Fibroblast of lung (primary cell): ENCODE measurements around the gene CDH4. TPM values are rescaled to one million over a fixed set of nuclear protein-coding genes. Genes with fewer than 3 reads are reported as not detected.

Experiments
- DNase-seq, 2 donors: peaks; one replicate each; pipeline versions ENCODE4 v3.0.0 to v3.0.0-alpha.2; 2010; ENCODE audit warnings: low read depth in 2 of 2
- H2AFZ ChIP-seq: 2 replicates; pipeline ENCODE4 v1.5.1; 2012; ENCODE audit warnings: low read length, control low read depth, inconsistent platforms
- H3K27ac ChIP-seq: 2 replicates; pipeline ENCODE4 v1.5.1; 2011; ENCODE audit warnings: low read length, control low read depth; ENCODE audit not compliant: insufficient read depth
- H3K27me3 ChIP-seq: 2 replicates; pipeline ENCODE4 v1.5.1; 2011; ENCODE audit warnings: mild to moderate bottlenecking, low read length; ENCODE audit not compliant: control insufficient read depth, insufficient read depth
- H3K36me3 ChIP-seq: 2 replicates; pipeline ENCODE4 v1.5.1; 2011; ENCODE audit warnings: low read length; ENCODE audit not compliant: control insufficient read depth, insufficient read depth
- H3K4me1 ChIP-seq: 2 replicates; pipeline ENCODE4 v1.5.1; 2011; ENCODE audit warnings: low read length; ENCODE audit not compliant: control insufficient read depth, insufficient read depth; ENCODE audit errors: extremely low read depth
- H3K4me2 ChIP-seq: 2 replicates; pipeline ENCODE4 v1.5.1; 2011; ENCODE audit warnings: low read length, control low read depth; ENCODE audit not compliant: insufficient read depth; ENCODE audit errors: extremely low read depth
- H3K4me3 ChIP-seq, 4 experiments: fragments of 200-600 bp in 1 of 4; sonication (generic) in 1 of 4; replicated peaks in 1 of 4; 2 replicates each; pipeline ENCODE4 v1.5.1; 2011 to 2016; ENCODE audit warnings: low read length in 4 of 4, low read depth in 3 of 4, mild to moderate bottlenecking in 3 of 4, control low read depth in 2 of 4, inconsistent platforms in 1 of 4, mixed read lengths in 1 of 4; ENCODE audit not compliant: insufficient read depth in 1 of 4; ENCODE audit errors: control extremely low read depth in 1 of 4
- H3K79me2 ChIP-seq: 2 replicates; pipeline ENCODE4 v1.5.1; 2012; ENCODE audit warnings: mild to moderate bottlenecking, low read length, inconsistent platforms; ENCODE audit not compliant: control insufficient read depth, insufficient read depth
- H3K9ac ChIP-seq: 2 replicates; pipeline ENCODE4 v1.5.1; 2011; ENCODE audit warnings: mild to moderate bottlenecking, low read length, control low read depth; ENCODE audit not compliant: insufficient read depth
- H3K9me3 ChIP-seq: 2 replicates; pipeline ENCODE4 v1.5.1; 2012; ENCODE audit warnings: low read depth, low read length; ENCODE audit not compliant: control insufficient read depth, insufficient read depth
- H4K20me1 ChIP-seq: 2 replicates; pipeline ENCODE4 v1.5.1; 2011; ENCODE audit warnings: low read length; ENCODE audit not compliant: control insufficient read depth, insufficient read depth; ENCODE audit errors: extremely low read depth
- EZH2 ChIP-seq: IDR thresholded peaks from 2 replicates; pipeline ENCODE4 v1.5.1; 2012; ENCODE audit warnings: low read length, control low read depth, mild to moderate bottlenecking; ENCODE audit errors: missing control alignments
- polyA plus RNA-seq, 2 donors: library from polyadenylated mRNA; depleted of rRNA in 1 of 2; stranded (reverse) in 1 of 2; unstranded in 1 of 2; fragments of >200 nt; gene quantifications; 2 replicates each; pipeline ENCODE4 v1.2.1, GENCODE V29; 2011 to 2012; ENCODE audit warnings: missing spikeins in 1 of 2
- total RNA-seq: library from RNA; depleted of rRNA; stranded (reverse); fragments of >200 nt; gene quantifications from 2 replicates; pipeline ENCODE4 v1.2.1, GENCODE V29; 2014
- TF ChIP-seq, protein P1 (sequence below), 2 donors: IDR thresholded peaks in 1 of 2; conservative IDR thresholded peaks in 1 of 2; 1 replicate in 1 of 2; 2 replicates in 1 of 2; pipeline ENCODE4 v1.5.1; 2011 to 2012; ENCODE audit warnings: low read length in 2 of 2, control low read depth in 1 of 2, inconsistent platforms in 1 of 2, low read depth in 1 of 2, mild to moderate bottlenecking in 1 of 2

The CDH4 gene
- total and polyA plus RNA-seq, 2 donors (not counting 1 experiment from before 2014, with no cell fraction given) = 4.8 to 6.8 TPM

DNA sequence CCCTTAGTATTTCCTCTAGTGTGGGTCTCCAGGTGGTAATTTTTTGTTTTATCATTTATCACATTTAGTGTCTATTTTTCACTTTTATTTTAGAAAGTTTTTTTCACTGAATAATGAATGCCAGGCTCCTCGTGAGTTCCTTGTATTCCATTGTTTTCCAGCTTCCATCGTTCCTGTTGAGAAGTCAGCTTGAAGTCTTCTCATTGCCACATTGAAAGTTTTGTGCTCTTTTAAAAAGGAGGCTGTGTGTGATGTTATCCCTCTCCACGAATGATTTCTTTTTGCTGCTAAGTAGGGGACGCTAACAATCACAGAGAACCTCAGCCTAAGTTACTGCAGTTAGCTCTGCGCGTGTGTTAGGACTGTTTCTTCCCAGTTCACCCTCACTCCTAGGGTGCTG lies 619.1 kb downstream of the CDH4 start:
- Histone ChIP-seq H3K9me3 (no peaks in the 10 kb centered on the region), H3K4me2 (no peak overlapping the region), H3K4me3 (no peak overlapping the region)

DNA sequence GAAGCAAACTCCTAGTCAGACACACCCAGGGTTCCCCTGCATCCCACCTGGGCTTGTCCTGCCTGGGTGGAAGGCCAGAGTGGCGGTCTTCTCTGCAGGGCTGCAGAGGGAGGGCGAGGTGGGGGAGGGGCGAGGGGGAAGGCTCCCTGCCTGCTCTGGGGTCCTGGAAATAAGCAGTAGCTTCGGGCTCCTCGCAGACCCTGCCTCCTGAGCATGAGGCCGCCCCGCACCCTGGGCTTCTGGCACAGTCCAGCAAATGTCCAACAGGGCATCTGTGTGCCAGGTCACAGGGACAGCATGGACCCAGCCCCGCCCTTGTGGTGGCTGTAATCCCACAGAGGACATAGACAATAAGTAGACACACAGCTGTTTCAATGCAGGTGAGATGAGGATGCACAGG lies 619.9 kb downstream of the CDH4 start:
- no peaks in the 10 kb centered on the region for H4K20me1 ChIP-seq
- no peak overlapping the region for H3K4me2 ChIP-seq
- H3K9me3 ChIP-seq = no peaks in the 10 kb centered on the region
- H3K4me3 ChIP-seq = no peak overlapping the region
- DNase-seq = no peak
- no peaks in the 10 kb centered on the region for H3K79me2 ChIP-seq
- peaks cover 2% of the 10 kb centered on the region for H3K27me3 ChIP-seq
- no peaks in the 10 kb centered on the region for H3K4me1 ChIP-seq
- no peaks in the 10 kb centered on the region for H3K36me3 ChIP-seq
- no peak overlapping the region for H3K9ac ChIP-seq
- TF ChIP-seq, protein P1, sequence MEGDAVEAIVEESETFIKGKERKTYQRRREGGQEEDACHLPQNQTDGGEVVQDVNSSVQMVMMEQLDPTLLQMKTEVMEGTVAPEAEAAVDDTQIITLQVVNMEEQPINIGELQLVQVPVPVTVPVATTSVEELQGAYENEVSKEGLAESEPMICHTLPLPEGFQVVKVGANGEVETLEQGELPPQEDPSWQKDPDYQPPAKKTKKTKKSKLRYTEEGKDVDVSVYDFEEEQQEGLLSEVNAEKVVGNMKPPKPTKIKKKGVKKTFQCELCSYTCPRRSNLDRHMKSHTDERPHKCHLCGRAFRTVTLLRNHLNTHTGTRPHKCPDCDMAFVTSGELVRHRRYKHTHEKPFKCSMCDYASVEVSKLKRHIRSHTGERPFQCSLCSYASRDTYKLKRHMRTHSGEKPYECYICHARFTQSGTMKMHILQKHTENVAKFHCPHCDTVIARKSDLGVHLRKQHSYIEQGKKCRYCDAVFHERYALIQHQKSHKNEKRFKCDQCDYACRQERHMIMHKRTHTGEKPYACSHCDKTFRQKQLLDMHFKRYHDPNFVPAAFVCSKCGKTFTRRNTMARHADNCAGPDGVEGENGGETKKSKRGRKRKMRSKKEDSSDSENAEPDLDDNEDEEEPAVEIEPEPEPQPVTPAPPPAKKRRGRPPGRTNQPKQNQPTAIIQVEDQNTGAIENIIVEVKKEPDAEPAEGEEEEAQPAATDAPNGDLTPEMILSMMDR (conservative IDR thresholded peaks at IDR 0.05 in 1 of 2, IDR thresholded peaks at IDR 0.05 in 1 of 2; ENCODE audit: low read depth in 1 of 2, low read length in 2 of 2) = no peak
- TF ChIP-seq EZH2 = no peak
- H2AFZ ChIP-seq = no peak overlapping the region
- H3K27ac ChIP-seq = no peak overlapping the region

More for the DNA sequence above, 619.1 kb downstream of the CDH4 start:
- Histone ChIP-seq H3K79me2 (no peaks in the 10 kb centered on the region), H3K4me1 (no peaks in the 10 kb centered on the region), H2AFZ (no peak overlapping the region), H3K27ac (no peak overlapping the region), H3K36me3 (no peaks in the 10 kb centered on the region), H3K27me3 (peaks cover 2% of the 10 kb centered on the region), H3K9ac (no peak overlapping the region), H4K20me1 (no peaks in the 10 kb centered on the region)
- no peak for TF ChIP-seq EZH2
- TF ChIP-seq, protein P1 (conservative IDR thresholded peaks at IDR 0.05 in 1 of 2, IDR thresholded peaks at IDR 0.05 in 1 of 2; ENCODE audit: low read depth in 1 of 2, low read length in 2 of 2) = no peak
- DNase-seq = no peak

DNA sequence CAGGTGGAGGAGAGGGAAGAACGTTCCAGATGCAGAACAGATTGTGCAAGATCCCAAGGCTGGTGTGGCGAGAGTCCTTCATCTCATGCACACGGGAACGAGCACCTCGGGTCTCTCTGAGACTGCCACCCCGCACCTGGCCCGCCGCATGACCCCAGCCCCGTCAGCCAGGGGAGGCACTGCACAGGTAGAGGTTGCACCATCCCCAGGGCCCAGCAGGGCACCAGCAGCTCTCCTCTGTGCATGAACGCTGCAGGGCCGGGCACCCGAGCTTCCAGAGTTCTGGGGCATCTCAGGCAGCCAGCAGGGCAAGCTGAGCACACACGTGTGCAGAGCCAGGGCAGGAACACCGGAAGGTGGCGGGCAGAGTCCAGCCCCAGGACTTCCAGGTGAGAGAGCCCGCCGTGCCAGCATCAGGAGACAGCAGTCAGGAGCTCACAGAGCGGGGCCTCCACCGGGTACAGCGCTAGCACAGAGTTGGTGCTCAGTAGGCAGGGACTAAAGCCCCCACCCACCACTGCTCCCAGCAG lies 620.4 kb downstream of the CDH4 start:
- no peaks in the 10 kb centered on the region for H3K36me3 ChIP-seq
- H2AFZ ChIP-seq = no peak overlapping the region
- H3K4me1 ChIP-seq = no peaks in the 10 kb centered on the region
- no peak overlapping the region for H3K9ac ChIP-seq
- H3K27me3 ChIP-seq = peaks cover 2% of the 10 kb centered on the region
- no peak overlapping the region for H3K4me3 ChIP-seq
- no peaks in the 10 kb centered on the region for H3K79me2 ChIP-seq
- no peaks in the 10 kb centered on the region for H4K20me1 ChIP-seq
- H3K4me2 ChIP-seq = no peak overlapping the region
- H3K27ac ChIP-seq = no peak overlapping the region
- H3K9me3 ChIP-seq = no peaks in the 10 kb centered on the region
- no peak for DNase-seq
- TF ChIP-seq, protein P1 (conservative IDR thresholded peaks at IDR 0.05 in 1 of 2, IDR thresholded peaks at IDR 0.05 in 1 of 2; ENCODE audit: low read depth in 1 of 2, low read length in 2 of 2) = no peak
- TF ChIP-seq EZH2 = no peak
